HG03095 (cell line): ENCODE data around the gene SPEG.
"Not testable (repeated sequence)": the region's sequence is repeated elsewhere in the genome, so short reads cannot be mapped to it uniquely, and the experiment has no call there.

Experiments
- ATAC-seq: cut with Tn5 transposase; IDR thresholded peaks from one replicate; pipeline ENCODE4 v1.9.1; 2021; ENCODE audit warnings: moderate library complexity; ENCODE audit not compliant: unreplicated experiment

Gene SPEG

DNA sequence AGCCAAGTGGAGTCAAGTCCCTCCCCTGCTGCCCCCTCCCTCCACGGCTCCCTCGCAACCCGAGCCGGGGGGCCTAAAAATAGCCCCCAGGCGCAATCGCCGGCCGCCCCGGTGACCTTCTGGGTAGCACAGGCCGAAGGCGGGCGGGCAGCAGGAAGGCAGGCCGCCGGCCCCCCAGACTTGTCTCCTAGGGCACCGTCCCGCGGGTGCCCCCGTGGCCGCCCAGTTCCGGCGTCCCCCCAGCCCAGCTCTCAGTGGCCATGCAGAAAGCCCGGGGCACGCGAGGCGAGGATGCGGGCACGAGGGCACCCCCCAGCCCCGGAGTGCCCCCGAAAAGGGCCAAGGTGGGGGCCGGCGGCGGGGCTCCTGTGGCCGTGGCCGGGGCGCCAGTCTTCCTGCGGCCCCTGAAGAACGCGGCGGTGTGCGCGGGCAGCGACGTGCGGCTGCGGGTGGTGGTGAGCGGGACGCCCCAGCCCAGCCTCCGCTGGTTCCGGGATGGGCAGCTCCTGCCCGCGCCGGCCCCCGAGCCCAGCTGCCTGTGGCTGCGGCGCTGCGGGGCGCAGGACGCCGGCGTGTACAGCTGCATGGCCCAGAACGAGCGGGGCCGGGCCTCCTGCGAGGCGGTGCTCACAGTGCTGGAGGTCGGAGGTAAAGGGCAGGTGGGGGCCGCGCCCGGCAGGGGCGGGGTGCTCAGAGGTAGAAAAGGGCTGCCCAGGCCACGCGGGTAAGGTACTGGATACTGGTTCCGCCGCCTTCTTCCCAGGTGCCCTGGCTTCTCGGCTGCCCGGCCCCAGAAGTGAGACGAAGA is at the start of gene SPEG:
Gene SPEG, plus strand, starts transcription at position 126 of the 808 bp plus-strand sequence. Its CDS starts 135 bp downstream, at position 261.
- ATAC-seq, result no peak

DNA sequence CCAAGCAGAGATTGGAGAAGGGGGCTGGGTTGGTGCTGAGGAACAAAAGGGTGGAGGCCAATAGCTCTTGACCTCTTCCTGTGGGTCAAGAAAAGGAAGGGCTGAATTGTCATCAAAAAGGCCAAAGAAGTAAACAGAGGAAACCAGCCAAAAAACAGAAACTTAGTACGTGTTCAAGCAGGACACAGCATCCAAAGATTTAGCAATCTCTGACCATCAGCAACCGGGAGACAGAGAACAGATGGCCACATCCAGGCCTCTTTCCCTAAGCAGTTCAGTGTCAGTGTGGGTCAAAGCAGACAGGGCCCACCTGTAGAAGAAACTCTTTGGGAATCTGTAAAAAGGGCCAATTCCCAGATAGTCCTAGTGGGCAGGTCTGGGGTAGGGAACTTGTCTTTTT is 49.8 kb upstream of the SPEG start:
- ATAC-seq, result no peak

DNA sequence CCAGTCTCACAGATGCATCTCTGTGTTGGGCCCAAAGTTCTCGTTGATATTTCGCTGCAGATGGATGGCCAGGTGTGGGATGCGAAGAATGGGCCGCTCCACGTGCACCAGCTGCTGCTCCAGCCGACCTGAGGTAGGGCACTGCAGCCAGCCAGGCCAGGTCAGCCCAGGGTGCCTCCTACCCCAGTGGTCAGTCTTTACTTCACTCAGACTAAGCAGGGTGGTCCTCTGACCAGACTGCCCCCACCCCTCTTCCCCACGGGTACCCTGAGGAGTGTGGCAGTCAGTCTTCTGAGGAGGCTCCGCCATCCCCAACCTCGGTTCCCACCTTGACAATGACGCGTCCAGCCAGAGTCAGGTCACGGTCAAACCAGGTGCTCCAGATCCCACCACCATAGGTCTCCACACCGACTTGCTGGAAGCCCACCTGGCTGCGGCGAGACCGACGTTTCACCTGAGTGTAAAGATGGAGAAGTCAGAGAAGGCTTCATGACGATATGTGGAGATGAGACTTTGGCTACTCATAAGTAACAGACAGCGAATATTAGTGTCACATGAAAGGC is 48.6 kb upstream of the SPEG start:
- ATAC-seq, result no peak

DNA sequence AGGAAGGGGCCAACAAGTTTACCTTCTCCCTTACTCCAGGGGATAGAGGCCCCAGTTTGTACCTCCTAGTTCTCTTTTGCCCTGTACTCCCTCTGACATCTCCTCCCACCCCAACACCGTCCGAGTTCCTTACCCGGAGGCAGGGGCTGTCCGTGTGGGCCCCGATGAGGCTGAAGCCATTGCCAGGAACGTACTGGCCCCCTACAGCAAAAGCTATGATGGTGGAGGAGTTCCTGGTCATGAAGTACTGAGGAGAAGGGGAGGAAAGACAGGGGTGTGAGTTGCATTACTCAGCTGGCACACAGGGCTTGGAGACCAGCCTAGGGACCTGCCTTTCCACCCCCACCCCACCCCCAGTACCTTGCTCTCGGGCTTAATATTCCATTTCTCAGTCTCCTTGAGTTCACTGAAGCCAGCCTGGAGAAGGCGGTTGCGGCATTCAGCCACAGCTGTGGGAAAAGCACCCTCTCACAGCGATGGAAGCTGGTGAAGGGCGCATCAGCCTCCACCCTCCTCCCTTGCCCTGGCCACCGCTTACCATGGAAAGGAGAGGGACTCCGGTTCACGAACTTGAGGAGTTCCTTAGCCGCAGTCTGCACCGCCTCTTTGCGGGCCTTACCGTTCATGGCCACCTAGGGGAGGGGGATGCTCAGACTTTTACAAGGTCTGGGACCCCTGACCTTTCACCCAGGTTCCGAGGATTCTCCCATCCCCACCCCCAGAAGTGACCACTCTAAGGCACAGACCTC is 47.9 kb upstream of the SPEG start:
- ATAC-seq, result no peak

DNA sequence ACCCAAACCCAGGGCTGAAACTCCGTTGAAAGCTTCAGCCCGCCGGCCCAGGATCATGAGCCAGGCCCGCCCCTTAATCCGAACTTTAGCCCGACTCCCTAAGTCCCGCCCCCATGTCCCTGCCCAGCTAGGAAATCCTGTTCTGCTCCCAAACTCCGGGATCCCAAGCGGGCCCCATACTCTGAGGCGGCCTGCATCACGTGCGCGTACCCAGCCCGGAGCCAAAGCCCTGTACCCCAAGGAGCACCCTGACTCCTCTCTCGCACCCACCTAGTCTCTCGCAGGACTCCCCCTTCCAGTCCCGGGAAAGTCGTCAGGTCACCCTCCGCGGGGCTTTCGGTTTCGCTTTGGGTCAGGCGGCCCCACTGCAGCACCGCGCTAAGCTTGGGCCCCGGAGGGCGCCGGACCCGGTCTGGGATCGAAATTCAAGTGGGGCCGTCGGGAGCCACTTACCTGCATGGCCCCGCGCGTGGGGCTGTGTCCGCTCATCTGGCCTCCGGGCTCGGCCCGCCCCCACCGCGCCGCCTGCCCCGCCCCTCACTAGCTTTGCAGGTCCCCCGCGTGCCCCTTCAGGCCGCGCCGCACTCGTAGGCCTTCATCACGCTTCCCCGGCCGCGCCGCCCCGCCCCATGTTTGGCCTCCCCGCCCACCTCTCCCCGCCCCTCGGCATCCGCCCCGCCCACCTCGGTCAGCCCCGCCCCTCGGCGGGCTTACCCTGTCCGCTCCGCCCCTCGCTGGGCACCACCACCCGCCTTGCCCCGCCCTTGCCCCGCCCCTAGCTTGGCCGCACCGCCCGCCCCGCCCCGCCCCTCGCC is 47.1 kb upstream of the SPEG start, which contains the start of gene DNPEP:
Gene DNPEP, minus strand, starts transcription at position 607 of the 815 bp plus-strand sequence. Its CDS starts 118 bp downstream, at position 489.
- peak; percentile 52 for ATAC-seq

DNA sequence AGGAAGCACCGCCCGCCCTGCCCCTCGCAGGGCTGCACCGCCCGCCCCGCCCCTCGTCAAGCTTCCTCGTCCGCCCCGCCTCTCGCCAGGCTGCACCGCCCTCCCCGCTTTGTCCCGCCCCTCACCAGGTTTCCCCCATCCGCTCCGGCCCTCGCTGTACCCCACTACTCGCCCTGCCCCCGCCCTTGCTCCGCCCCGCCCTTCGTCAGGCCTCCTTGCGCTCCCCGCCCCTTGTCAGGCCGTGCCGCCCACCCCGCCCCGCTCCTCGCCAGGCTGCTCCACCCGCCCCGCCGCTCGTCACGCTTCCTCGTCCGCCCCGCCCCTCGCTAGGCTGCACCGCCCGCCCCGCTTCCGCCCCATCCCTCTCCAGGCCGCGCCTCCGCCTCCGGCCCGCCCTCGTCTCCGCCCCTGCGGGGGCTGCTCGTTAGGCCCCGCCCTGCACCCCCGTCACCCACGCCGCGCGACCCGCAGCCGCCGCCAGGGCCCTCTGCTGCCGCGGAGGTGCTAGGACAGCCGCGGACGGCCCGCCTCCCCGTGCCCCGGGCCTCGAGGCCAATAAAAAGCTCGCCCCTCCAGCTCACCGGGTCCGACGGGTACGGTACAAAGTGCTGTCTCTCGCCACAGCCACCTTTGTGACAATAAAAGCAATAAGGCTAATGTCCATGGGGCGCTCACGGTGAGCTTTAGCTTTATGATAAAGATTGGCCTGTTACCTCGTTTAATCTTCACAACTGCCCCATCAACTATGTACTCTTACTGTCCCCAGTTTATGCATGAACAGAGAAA is 46.3 kb upstream of the SPEG start:
- ATAC-seq, result peak; percentile 78

DNA sequence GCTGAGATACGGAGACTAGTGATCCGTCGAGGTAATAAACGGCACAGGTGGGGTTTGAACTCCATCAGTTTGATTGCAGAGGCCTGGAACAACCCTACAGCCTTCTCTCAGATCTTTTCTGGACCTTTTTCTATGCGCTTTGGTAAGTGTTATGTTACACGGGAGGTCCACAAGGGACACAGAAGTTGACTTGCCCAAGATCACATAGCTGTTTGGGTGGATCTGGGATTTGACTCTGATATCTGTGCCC is 45.8 kb upstream of the SPEG start:
- no peak for ATAC-seq

DNA sequence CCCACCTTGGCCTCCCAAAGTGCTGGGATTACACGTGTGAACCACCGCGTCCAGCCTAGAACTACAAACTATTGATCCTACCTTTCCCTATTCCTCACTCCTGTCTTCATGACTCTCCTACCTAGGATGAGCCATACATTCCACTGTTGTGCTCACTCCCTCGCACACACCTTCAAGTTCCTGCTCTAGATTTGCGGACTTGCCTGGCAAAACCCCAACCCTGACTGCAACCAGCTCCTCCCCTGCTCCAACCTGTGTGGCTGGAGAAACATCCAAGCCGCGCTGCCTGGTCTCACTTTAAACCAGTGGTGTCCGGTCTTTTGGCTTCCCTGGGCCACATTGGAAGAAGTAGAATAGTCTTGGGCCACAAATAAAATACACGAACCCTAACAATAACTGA is 41.9 kb upstream of the SPEG start:
- no peak for ATAC-seq

DNA sequence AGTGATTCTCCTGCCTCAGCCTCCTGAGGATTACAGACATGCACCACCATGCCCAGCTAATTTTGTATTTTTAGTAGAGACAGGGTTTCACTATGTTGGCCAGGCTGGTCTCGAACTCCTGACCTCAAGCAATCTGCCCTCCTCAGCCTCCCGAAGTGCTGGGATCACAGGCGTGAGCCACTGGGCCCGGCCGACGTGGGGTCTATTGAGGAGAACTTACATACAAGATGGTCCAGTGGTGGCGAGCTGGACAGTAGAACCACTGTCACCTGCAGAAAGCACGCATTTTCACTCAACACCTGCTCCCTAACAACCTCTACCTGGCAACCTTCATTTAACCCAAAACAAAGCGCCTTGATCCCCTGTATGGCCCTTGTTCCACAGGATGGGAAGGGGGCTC is 39.6 kb upstream of the SPEG start:
- ATAC-seq, result not testable (repeated sequence)

DNA sequence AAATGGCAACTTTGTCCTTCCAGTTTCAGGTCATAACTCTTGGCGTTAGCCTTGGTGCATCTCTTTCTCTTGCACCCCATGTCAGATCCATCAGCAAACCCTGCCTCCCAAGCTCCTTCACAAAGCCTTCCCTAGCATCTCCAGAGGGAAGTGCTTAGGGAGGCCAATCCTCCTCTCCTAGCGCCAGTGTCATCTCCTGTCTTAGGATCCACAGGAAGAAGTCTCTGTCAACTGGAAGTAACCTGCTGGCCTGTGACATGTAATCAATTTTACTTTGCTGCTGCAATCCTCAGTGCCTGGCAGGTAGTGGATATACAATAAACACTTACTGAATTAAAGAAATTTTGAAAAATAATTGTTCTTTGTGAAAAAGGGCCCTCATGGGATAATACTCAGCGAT is 39.0 kb upstream of the SPEG start:
- no peak for ATAC-seq

DNA sequence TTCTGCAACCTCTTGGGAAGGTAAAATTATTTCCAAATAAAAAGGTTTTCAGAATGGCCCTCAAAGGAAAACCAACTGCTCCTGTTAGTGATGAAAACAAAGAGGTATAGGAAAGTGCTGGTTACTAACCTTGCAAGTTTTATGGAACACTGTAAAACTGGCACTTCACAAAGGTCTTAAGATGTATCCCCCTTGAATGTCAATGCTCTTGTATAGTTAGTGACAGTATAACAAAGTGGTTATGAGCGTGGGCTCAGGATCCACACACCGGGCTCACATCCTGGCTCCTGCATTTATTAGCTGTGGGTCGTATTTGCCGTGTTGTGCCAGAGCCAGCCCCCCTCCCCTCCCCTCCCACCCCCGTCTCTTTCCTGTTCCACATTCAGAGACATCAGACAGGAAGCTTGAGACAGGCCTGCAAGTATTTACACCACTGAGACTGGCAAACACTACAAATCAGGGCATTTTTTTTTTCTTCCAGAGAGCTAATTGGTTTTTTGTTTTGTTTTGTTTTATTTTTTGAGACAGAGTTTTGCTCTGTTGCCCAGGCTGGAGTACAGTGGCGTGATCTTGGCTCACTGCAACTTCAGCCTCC is 37.7 kb upstream of the SPEG start:
- ATAC-seq, result no peak

DNA sequence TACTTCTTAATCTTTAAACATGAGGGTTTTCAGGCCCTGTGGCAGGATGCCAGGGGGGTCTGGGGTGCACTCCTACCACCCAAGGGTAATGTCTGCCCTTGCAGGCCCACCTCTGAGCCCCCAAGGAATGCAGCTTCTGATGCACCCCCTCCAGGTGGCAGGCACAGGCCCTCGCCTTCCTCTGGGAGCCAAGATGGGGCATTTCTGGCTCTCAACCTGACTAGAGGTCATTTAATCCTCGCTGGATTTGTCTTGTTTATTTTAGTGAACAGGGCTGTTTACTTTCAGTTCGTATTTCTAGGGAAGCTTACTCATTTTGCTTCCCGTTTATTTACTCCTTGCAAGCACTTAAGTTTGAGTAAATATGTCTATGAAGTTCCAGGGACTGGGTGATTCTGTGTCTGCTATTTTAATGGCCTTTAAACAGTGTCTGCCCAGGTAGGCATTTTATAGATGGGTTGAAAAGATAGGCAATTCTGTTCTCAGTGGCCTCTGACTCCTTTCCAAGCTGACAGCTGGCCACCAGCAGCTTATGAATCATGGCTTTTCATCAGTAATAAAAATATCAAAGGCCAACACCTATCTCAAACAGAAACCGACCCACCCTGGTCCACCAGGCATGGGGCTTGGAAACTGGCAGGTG is 35.8 kb upstream of the SPEG start:
- ATAC-seq, result no peak

DNA sequence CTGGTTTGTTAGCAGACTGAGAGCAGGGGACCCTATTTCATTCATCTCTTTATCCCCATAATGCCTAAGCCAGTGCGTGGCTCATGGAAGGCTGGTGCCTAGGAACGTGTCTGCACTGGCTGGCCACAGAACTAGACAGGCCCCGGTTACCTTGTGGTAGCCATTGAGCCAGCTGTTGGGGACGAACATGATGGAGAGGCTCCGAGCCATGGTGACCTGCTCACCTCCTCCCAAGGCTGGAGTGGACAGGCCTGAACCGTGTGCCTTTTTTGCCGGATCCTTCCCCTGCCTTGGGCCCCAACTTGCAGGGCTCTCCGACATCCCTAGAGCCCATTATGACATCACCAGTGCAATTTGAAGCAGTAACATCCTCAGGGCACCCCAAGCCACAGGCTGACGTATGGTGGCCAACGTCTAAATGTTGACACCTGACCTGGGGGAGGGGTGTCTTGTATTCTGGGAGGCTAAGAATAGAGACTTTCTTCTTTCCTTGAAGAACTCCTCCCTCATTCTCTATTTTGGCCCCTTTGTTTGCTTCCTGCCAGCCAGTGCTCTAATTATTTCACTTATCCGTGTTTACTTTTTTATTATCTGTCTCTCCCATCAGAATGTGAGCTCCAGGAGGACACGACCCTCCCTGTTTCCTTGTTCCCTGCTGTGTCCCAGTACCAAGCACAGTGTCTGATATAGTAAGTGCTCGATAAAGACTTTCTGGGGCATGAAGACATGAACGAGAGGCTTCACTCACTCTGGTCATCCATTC is 34.7 kb upstream of the SPEG start:
- no peak for ATAC-seq

DNA sequence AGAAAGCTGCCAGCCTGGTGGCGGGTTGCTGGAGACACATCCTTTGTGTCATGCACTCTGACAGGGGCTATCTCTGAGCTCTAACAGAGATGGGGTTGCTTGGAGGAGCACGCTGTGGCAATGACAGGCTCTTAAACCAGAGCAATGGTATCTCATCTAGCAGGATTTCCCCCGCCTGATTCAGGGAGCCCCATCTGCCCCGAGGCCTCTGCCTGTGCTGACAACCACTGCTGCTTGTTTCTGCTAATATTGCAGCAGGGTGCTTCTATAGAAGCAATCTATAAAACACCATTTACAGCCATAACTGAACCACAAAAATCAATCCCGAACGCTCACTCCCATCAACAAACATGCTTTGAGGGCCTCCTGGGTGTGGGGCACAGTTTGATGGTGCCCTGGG is 34.1 kb upstream of the SPEG start:
- ATAC-seq, result no peak

DNA sequence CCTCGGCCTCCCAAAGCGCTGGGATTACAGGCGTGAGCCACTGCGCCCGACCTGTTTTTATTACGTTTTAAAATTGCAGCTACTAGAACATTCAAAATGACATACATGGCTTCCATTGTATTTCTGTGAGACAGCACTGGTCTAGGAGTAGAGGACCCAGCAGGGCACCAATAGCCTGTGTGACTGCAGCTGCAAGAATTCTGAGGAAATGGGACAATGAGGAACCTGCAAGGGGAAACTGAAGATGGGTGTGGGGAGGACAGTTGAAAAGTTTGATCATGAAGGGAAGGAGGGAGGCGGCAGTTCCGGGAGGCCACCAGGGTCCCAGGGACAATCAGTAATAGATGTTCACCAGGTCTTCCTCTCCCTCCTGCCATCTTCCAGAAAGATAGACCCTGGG is 33.0 kb upstream of the SPEG start:
- ATAC-seq, result no peak

DNA sequence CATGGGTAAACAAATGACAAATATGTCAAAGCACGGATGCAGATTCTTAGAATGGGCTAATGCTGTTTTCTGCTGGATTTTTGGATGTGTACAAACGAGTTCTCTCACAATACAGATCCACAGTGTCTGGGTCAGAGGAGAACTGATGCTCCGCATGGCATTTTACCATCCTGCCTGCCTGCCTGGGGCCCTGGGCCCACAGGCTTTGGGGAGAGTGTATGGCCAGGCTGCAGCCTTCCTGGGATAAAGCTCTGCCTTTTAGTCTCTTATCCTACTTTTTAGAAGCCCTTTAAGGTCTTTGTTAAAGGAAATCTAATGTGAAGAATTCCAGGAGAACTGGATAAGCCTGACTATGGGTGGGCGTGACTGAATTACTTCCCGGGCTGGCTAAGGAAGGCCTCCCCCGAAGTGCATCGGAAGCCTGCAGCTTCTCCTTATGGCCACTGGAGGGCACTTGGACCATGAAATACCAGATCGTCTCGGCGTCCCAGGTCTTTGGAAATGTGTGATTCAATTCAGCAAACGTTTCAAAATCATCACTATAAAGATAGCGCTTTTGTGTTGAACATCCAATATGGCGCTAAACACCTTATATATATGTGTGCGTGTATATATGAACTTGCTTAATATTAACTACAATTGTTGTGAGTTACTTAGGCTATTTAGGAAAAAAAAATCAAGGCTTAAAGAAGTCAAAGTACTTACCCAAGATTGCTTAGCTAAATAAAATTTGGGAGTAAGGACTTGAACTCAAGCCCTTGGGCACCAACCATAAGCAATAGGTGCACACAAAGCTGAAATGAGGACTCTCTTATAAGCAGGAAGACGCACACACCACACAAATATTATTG is 31.8 kb upstream of the SPEG start:
- peak; percentile 65 for ATAC-seq

DNA sequence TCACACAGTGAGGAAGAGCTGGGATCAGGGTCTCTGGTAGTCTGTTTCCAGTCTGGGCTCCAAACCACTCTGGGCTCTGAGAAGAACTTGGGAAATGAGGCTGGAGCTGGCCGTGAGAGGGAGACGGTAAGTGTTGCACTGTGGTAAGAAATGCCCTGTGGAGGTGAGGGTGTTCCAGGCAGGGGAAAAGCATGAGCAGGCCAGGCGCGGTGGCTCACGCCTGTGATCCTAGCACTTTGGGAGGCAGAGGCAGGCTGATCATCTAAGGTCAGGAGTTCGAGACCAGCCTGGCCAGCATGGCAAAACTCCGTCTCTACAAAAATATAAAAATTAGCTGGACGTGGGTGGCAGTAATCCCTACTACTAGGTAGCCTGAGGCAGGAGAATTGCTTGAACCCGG is 30.8 kb upstream of the SPEG start:
- ATAC-seq, result no peak

DNA sequence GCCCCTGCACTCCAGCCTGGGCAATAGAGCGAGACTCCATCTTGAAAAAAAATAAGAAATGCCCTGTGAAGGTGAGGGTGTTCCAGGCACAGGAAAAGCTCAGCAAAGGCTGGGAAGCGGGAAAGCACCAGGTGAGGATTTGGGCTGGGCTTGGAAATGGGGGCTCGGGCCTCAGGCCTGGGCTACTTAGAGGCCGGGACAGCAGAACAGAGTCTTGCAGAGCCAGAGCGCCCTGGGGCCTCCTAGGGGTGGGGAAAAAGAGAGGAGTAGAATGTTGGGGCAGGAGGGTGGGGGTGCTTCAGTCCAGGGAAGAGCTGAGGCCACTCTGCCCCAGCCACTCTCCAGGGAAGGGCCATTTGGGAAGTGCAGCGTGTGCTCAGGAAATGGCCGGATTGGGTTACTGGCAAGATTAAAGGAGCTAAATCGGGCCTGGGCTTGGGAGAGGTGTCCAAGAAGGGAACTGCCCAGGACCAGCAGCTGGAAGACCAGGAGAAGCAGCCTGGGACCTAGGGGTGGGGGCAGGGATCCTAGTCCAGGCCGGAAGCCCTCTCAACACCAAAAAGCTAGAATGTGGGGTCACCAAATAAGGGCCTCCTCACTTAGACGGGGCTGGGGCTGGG is 30.2 kb upstream of the SPEG start:
- ATAC-seq, result no peak
